D721Med (cell line): ENCODE results near the gene SSPN.

Source experiments
- DNase-seq: peaks from one replicate; pipeline ENCODE4 v3.0.0; 2011; ENCODE audit warnings: low spot score; ENCODE audit not compliant: insufficient read length
- FAIRE-seq: peaks from 2 replicates; lab custom pipeline; 2011; peaks lifted over from hg19 to GRCh38; lab: Jason Lieb, UNC
- CTCF ChIP-seq: IDR thresholded peaks from 2 replicates; pipeline ENCODE4 v1.5.1; 2012; ENCODE audit warnings: mild to moderate bottlenecking, control low read depth; ENCODE audit not compliant: insufficient read depth; ENCODE audit errors: missing control alignments

The SSPN gene

DNA sequence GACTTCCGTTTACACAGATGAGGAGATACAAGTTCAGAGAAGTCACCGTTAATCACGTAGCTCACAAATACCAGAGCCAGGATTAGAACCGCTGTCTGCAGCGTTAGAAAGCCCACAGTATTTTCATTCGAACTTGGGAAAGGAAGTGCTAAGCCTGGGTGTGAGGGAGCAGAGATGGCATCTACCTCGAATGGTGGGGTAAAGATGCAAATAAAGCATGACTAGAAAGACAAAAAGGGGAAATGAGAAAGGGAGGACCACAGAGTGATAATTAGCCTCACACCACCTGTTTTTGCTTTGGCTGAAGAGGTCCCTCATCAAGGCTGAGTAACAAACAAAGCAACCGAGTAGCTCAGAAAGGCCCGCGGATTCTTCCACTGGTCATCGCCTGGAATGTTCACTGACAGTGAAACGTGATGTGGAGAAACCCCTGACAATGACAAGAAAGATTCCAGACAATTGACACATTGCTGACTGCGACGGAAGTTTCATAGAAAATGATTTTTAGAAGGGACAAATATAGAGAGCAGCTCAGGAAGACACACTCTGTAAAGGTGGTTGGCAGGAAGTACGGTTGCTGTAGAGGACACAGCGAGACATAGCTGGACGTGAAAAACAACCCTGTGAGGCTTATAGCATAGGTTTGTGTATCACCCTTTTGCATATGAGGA lies 39.0 kb upstream of the SSPN start:
- no peak for FAIRE-seq
- DNase-seq = no peak
- TF ChIP-seq CTCF = no peak

GRCh38 chr12:26157001-26157400 lies 38.4 kb upstream of the SSPN start:
- DNase-seq (no peak), FAIRE-seq (no peak)
- no peak for TF ChIP-seq CTCF

GRCh38 chr12:26158078-26158764 lies 37.2 kb upstream of the SSPN start:
- DNase-seq (no peak), FAIRE-seq (no peak)
- TF ChIP-seq CTCF = no peak

DNA sequence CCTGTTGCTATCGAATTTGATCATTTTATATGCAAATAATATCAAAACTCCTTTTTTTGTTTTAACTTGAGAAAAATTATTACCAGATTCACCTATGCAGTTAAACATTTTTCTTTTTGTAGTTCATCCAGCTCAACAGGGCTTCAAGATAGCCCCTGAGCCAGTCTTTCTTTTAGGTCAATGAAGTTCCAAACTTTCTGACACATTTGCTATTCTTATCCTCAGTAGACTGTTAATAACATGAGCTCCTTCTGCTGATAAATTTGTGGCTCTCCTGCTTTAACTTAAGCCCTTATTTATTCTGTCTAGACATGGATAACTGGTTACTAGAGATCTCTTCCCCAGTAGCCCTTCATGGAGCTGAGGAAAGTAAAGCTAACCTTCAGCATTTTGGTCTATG lies 33.2 kb upstream of the SSPN start:
- no peak for DNase-seq
- TF ChIP-seq CTCF = no peak
- FAIRE-seq = no peak

DNA sequence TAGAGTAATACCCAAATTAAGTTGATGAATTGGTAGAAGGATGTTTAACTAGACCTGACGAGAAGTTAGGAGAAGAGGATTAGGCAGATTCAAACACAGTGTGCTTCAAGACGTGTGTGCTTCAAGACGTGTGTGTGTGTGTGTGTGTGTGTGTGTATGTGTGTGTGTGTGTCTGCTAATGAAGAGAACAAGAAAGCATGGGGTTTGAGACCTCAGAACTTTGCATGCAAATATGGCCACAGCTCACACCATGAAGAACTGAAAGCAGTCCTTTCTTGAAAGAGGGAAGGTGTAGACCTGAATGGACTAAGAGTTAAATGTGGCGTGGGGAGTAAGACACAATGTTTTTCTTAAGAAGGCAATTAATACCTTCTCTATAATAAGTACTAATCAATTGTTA lies 32.5 kb upstream of the SSPN start:
- no peak for DNase-seq
- FAIRE-seq = no peak

GRCh38 chr12:26164118-26164517 lies 31.3 kb upstream of the SSPN start:
- no peak for TF ChIP-seq CTCF
- DNase-seq (no peak), FAIRE-seq (no peak)

More for the DNA sequence above, 32.5 kb upstream of the SSPN start:
- no peak for TF ChIP-seq CTCF

- FAIRE-seq = no peak
- TF ChIP-seq CTCF = no peak
- DNase-seq = no peak
These were observed 23.4 kb upstream of the SSPN start for GRCh38 chr12:26172013-26172412.
